BE2C (cell line): ENCODE measurements around the gene HOXA2.

Source experiments
- DNase-seq: peaks from one replicate; pipeline ENCODE4 v3.0.0-alpha.2; 2020
- H3K27me3 ChIP-seq: fragments of 250-450 bp; sonication (Bioruptor Pico); 2 replicates; pipeline ENCODE4 v1.5.1; 2020; ENCODE audit warnings: mild to moderate bottlenecking
- H3K36me3 ChIP-seq: fragments of 250-450 bp; sonication (Bioruptor Pico); 2 replicates; pipeline ENCODE4 v1.5.1; 2020; ENCODE audit warnings: mild to moderate bottlenecking
- H3K4me1 ChIP-seq: fragments of 250-450 bp; sonication (Bioruptor Pico); 2 replicates; pipeline ENCODE4 v1.5.1; 2020
- H3K4me3 ChIP-seq: 2 replicates; pipeline ENCODE4 v1.5.1; 2011; ENCODE audit warnings: low read depth, low read length
- H3K9me3 ChIP-seq: fragments of 250-450 bp; sonication (Bioruptor Pico); 2 replicates; pipeline ENCODE4 v1.5.1; 2020
- CTCF ChIP-seq: IDR thresholded peaks from 2 replicates; pipeline ENCODE4 v1.5.1; 2012; ENCODE audit warnings: mild to moderate bottlenecking, low read depth, low read length

Gene HOXA2

GRCh38 chr7:27100694-27101170 is 1.8 kb downstream of the HOXA2 start:
- Histone ChIP-seq H3K4me1 (no peaks in the 10 kb centered on the region), H3K27me3 (peaks cover 99% of the 10 kb centered on the region), H3K9me3 (no peaks in the 10 kb centered on the region; the same call in 1 of the 2 replicates), H3K4me3 (no peak overlapping the region), H3K36me3 (no peaks in the 10 kb centered on the region)
- DNase-seq, result no peak
- TF ChIP-seq CTCF, result no peak

GRCh38 chr7:27099453-27100370 is 2.8 kb downstream of the HOXA2 start:
- no peak for DNase-seq
- peaks cover 99% of the 10 kb centered on the region for H3K27me3 ChIP-seq
- H3K9me3 ChIP-seq, result no peaks in the 10 kb centered on the region; the same call in 1 of the 2 replicates
- H3K4me1 ChIP-seq, result no peaks in the 10 kb centered on the region
- no peaks in the 10 kb centered on the region for H3K36me3 ChIP-seq
- TF ChIP-seq CTCF, result no peak
- H3K4me3 ChIP-seq, result no peak overlapping the region

- H3K36me3 ChIP-seq, result no peaks in the 10 kb centered on the region
- H3K9me3 ChIP-seq, result no peaks in the 10 kb centered on the region; the same call in 1 of the 2 replicates
- no peak for TF ChIP-seq CTCF
- no peak for DNase-seq
- peaks cover 99% of the 10 kb centered on the region for H3K27me3 ChIP-seq
- H3K4me1 ChIP-seq, result no peaks in the 10 kb centered on the region
- no peak overlapping the region for H3K4me3 ChIP-seq
Measured at GRCh38 chr7:27098578-27099451, 3.7 kb downstream of the HOXA2 start.

GRCh38 chr7:27097686-27098577 is 4.6 kb downstream of the HOXA2 start:
- peaks cover 99% of the 10 kb centered on the region for H3K27me3 ChIP-seq
- H3K9me3 ChIP-seq, result no peaks in the 10 kb centered on the region; the same call in 1 of the 2 replicates
- TF ChIP-seq CTCF, result no peak
- H3K4me3 ChIP-seq, result no peak overlapping the region
- DNase-seq, result no peak
- H3K4me1 ChIP-seq, result no peaks in the 10 kb centered on the region
- H3K36me3 ChIP-seq, result no peaks in the 10 kb centered on the region

- Histone ChIP-seq H3K9me3 (no peaks in the 10 kb centered on the region), H3K4me1 (no peaks in the 10 kb centered on the region), H3K4me3 (no peak overlapping the region), H3K36me3 (no peaks in the 10 kb centered on the region), H3K27me3 (peaks cover 99% of the 10 kb centered on the region)
- TF ChIP-seq CTCF, result no peak
- DNase-seq, result no peak
Measured at GRCh38 chr7:27096768-27097514, 5.5 kb downstream of the HOXA2 start.
